Measurements from ENCODE around the gene CCDC50. TPM values are rescaled to one million over a fixed set of nuclear protein-coding genes. Genes with fewer than 3 reads are reported as not detected.

Gene CCDC50
- total and polyA plus RNA-seq, 2 of the 8 experiments (the other 6 are each of a cell fraction or from before 2014, with no cell fraction given): 7.3 to 19.2 TPM

- TF ChIP-seq, protein P1, sequence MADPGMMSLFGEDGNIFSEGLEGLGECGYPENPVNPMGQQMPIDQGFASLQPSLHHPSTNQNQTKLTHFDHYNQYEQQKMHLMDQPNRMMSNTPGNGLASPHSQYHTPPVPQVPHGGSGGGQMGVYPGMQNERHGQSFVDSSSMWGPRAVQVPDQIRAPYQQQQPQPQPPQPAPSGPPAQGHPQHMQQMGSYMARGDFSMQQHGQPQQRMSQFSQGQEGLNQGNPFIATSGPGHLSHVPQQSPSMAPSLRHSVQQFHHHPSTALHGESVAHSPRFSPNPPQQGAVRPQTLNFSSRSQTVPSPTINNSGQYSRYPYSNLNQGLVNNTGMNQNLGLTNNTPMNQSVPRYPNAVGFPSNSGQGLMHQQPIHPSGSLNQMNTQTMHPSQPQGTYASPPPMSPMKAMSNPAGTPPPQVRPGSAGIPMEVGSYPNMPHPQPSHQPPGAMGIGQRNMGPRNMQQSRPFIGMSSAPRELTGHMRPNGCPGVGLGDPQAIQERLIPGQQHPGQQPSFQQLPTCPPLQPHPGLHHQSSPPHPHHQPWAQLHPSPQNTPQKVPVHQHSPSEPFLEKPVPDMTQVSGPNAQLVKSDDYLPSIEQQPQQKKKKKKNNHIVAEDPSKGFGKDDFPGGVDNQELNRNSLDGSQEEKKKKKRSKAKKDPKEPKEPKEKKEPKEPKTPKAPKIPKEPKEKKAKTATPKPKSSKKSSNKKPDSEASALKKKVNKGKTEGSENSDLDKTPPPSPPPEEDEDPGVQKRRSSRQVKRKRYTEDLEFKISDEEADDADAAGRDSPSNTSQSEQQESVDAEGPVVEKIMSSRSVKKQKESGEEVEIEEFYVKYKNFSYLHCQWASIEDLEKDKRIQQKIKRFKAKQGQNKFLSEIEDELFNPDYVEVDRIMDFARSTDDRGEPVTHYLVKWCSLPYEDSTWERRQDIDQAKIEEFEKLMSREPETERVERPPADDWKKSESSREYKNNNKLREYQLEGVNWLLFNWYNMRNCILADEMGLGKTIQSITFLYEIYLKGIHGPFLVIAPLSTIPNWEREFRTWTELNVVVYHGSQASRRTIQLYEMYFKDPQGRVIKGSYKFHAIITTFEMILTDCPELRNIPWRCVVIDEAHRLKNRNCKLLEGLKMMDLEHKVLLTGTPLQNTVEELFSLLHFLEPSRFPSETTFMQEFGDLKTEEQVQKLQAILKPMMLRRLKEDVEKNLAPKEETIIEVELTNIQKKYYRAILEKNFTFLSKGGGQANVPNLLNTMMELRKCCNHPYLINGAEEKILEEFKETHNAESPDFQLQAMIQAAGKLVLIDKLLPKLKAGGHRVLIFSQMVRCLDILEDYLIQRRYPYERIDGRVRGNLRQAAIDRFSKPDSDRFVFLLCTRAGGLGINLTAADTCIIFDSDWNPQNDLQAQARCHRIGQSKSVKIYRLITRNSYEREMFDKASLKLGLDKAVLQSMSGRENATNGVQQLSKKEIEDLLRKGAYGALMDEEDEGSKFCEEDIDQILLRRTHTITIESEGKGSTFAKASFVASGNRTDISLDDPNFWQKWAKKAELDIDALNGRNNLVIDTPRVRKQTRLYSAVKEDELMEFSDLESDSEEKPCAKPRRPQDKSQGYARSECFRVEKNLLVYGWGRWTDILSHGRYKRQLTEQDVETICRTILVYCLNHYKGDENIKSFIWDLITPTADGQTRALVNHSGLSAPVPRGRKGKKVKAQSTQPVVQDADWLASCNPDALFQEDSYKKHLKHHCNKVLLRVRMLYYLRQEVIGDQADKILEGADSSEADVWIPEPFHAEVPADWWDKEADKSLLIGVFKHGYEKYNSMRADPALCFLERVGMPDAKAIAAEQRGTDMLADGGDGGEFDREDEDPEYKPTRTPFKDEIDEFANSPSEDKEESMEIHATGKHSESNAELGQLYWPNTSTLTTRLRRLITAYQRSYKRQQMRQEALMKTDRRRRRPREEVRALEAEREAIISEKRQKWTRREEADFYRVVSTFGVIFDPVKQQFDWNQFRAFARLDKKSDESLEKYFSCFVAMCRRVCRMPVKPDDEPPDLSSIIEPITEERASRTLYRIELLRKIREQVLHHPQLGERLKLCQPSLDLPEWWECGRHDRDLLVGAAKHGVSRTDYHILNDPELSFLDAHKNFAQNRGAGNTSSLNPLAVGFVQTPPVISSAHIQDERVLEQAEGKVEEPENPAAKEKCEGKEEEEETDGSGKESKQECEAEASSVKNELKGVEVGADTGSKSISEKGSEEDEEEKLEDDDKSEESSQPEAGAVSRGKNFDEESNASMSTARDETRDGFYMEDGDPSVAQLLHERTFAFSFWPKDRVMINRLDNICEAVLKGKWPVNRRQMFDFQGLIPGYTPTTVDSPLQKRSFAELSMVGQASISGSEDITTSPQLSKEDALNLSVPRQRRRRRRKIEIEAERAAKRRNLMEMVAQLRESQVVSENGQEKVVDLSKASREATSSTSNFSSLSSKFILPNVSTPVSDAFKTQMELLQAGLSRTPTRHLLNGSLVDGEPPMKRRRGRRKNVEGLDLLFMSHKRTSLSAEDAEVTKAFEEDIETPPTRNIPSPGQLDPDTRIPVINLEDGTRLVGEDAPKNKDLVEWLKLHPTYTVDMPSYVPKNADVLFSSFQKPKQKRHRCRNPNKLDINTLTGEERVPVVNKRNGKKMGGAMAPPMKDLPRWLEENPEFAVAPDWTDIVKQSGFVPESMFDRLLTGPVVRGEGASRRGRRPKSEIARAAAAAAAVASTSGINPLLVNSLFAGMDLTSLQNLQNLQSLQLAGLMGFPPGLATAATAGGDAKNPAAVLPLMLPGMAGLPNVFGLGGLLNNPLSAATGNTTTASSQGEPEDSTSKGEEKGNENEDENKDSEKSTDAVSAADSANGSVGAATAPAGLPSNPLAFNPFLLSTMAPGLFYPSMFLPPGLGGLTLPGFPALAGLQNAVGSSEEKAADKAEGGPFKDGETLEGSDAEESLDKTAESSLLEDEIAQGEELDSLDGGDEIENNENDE (IDR thresholded peaks at IDR 0.05; ENCODE audit: insufficient replicate concordance, low read length): no peak
- TF ChIP-seq KDM5A (IDR thresholded peaks at IDR 0.05; ENCODE audit: low read length) (no peak), RAD21 (IDR thresholded peaks at IDR 0.05 in 1 of 2, conservative IDR thresholded peaks at IDR 0.05 in 1 of 2; ENCODE audit: low read depth in 2 of 2, low read length in 2 of 2) (no peak), ASH2L (IDR thresholded peaks at IDR 0.05; ENCODE audit: low read length) (no peak), TAF7 (optimal IDR thresholded peaks at IDR 0.05; ENCODE audit: borderline replicate concordance, low read depth, low read length) (no peak), CBX5 (IDR thresholded peaks at IDR 0.05; ENCODE audit: low read depth, low read length) (no peak), FOSL1 (IDR thresholded peaks at IDR 0.05; ENCODE audit: insufficient read depth, low read depth, low read length) (no peak), SP1 (IDR thresholded peaks at IDR 0.05; ENCODE audit: low read depth, low read length) (no peak), CHD2 (IDR thresholded peaks at IDR 0.05; ENCODE audit: low read length) (no peak), JUND (IDR thresholded peaks at IDR 0.05; ENCODE audit: low read length) (no peak), SIX5 (IDR thresholded peaks at IDR 0.05; ENCODE audit: low read depth, low read length) (no peak), TAF1 (IDR thresholded peaks at IDR 0.05; ENCODE audit: low read depth, low read length) (no peak)
Observed at GRCh38 chr3:191376516-191377141, 47.4 kb downstream of the CCDC50 start (continued).

All from H1 (cell line).